ENCODE measurements around the gene PLPP4. TPM values are rescaled to one million over a fixed set of nuclear protein-coding genes. Genes with fewer than 3 reads are reported as not detected.

PLPP4 gene
- total and polyA plus RNA-seq, 10 of the 15 experiments (the other 5 are each of a cell fraction or from before 2014, with no cell fraction given) = 0.08 to 3.1 (median 0.26) TPM; not detected in 3

DNA sequence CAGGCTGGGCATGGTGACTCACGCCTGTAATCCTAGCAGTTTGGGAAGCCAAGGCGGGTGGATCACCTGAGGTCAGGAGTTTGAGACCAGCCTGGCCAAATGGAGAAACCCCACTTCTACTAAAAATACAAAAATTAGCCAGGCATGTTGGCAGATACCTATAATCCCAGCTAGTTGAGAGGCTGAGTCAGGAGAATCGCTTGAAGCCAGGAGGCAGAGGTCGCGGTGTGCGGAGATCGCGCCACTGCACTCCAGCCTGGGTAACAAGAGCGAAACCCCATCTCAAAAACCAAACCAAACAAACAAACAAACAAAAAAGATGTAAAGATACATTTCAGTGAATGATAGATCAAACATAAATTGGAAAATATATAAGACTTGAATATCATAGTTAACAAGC is 105.9 kb downstream of the PLPP4 start:
- 69% methylated on average over 9 of the region's 9 CpGs for WGBS (ENCODE audit: insufficient coverage, insufficient replicate concordance, low lambda C conversion rate, missing lambda C conversion rate)
- DNase-seq (ENCODE audit: low read depth, low spot score) (no peak), ATAC-seq (no peak), FAIRE-seq (no peak)
- Histone ChIP-seq H3K9me3 (replicated peaks; ENCODE audit: control insufficient read depth, insufficient read depth, low read length) (no peaks in the 10 kb centered on the region), H3K4me2 (ENCODE audit: control insufficient read depth, insufficient read depth) (no peak overlapping the region), H3K4me3 (no peak overlapping the region), H3K9ac (ENCODE audit: control insufficient read depth, insufficient read depth, low read length) (no peak overlapping the region), H3K27ac (ENCODE audit: control insufficient read depth, insufficient read depth) (no peak overlapping the region), H2AFZ (ENCODE audit: control insufficient read depth, low read depth, low read length) (no peak overlapping the region), H4K20me1 (ENCODE audit: control insufficient read depth, insufficient read depth) (no peaks in the 10 kb centered on the region), H3K79me2 (ENCODE audit: control insufficient read depth, insufficient read depth, low read length) (no peaks in the 10 kb centered on the region), H3K4me1 (ENCODE audit: control insufficient read depth, insufficient read depth, low read length) (no peaks in the 10 kb centered on the region), H3K27me3 (replicated peaks in 1 of 2; ENCODE audit: control insufficient read depth in 2 of 2, insufficient read depth in 2 of 2, low read length in 1 of 2) (no peaks in the 10 kb centered on the region), H3K36me3 (ENCODE audit: control insufficient read depth in 2 of 2, insufficient read depth in 2 of 2, low read length in 1 of 2) (no peaks in the 10 kb centered on the region)
- ChIA-PET SMC1A (ENCODE audit: uncharacterized antibody, unreplicated experiment) (no interaction called here), RAD21 (ENCODE audit: unreplicated experiment) (no interaction called here), POLR2A (no interaction called here), CTCF (no interaction called here)
- in situ Hi-C loops (cut with MboI) = no loop called here
- TF ChIP-seq SUZ12 (IDR thresholded peaks at IDR 0.05; ENCODE audit: unreplicated experiment) (no peak), SREBF2 (IDR thresholded peaks at IDR 0.05; ENCODE audit: low read length) (no peak), RAD21 (IDR thresholded peaks at IDR 0.05; ENCODE audit: insufficient read depth, low read depth, low read length) (no peak), BACH1 (IDR thresholded peaks at IDR 0.05; ENCODE audit: borderline replicate concordance) (no peak), RFX5 (IDR thresholded peaks at IDR 0.05; ENCODE audit: low read depth, low read length) (no peak), KAT2A (conservative IDR thresholded peaks at IDR 0.05; ENCODE audit: control insufficient read depth, low read depth, low read length) (no peak), MTA3 (IDR thresholded peaks at IDR 0.05; ENCODE audit: borderline replicate concordance, low read length) (no peak), SPI1 (IDR thresholded peaks at IDR 0.05; ENCODE audit: borderline replicate concordance, insufficient read depth, low read depth, low read length) (no peak), CREB1 (IDR thresholded peaks at IDR 0.05; ENCODE audit: low read depth) (no peak), BMI1 (IDR thresholded peaks at IDR 0.05; ENCODE audit: borderline replicate concordance) (no peak), CBX3 (IDR thresholded peaks at IDR 0.05; ENCODE audit: borderline replicate concordance, low read depth) (no peak)
- TF ChIP-seq, protein P1, sequence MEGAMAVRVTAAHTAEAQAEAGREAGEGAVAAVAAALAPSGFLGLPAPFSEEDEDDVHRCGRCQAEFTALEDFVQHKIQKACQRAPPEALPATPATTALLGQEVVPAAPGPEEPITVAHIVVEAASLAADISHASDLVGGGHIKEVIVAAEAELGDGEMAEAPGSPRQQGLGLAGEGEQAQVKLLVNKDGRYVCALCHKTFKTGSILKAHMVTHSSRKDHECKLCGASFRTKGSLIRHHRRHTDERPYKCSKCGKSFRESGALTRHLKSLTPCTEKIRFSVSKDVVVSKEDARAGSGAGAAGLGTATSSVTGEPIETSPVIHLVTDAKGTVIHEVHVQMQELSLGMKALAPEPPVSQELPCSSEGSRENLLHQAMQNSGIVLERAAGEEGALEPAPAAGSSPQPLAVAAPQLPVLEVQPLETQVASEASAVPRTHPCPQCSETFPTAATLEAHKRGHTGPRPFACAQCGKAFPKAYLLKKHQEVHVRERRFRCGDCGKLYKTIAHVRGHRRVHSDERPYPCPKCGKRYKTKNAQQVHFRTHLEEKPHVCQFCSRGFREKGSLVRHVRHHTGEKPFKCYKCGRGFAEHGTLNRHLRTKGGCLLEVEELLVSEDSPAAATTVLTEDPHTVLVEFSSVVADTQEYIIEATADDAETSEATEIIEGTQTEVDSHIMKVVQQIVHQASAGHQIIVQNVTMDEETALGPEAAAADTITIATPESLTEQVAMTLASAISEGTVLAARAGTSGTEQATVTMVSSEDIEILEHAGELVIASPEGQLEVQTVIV (IDR thresholded peaks at IDR 0.05; ENCODE audit: borderline replicate concordance, partially characterized antibody) = no peak
- TF ChIP-seq, protein P2, sequence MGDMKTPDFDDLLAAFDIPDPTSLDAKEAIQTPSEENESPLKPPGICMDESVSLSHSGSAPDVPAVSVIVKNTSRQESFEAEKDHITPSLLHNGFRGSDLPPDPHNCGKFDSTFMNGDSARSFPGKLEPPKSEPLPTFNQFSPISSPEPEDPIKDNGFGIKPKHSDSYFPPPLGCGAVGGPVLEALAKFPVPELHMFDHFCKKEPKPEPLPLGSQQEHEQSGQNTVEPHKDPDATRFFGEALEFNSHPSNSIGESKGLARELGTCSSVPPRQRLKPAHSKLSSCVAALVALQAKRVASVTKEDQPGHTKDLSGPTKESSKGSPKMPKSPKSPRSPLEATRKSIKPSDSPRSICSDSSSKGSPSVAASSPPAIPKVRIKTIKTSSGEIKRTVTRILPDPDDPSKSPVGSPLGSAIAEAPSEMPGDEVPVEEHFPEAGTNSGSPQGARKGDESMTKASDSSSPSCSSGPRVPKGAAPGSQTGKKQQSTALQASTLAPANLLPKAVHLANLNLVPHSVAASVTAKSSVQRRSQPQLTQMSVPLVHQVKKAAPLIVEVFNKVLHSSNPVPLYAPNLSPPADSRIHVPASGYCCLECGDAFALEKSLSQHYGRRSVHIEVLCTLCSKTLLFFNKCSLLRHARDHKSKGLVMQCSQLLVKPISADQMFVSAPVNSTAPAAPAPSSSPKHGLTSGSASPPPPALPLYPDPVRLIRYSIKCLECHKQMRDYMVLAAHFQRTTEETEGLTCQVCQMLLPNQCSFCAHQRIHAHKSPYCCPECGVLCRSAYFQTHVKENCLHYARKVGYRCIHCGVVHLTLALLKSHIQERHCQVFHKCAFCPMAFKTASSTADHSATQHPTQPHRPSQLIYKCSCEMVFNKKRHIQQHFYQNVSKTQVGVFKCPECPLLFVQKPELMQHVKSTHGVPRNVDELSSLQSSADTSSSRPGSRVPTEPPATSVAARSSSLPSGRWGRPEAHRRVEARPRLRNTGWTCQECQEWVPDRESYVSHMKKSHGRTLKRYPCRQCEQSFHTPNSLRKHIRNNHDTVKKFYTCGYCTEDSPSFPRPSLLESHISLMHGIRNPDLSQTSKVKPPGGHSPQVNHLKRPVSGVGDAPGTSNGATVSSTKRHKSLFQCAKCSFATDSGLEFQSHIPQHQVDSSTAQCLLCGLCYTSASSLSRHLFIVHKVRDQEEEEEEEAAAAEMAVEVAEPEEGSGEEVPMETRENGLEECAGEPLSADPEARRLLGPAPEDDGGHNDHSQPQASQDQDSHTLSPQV (IDR thresholded peaks at IDR 0.05) = no peak
- TF ChIP-seq, protein P3, sequence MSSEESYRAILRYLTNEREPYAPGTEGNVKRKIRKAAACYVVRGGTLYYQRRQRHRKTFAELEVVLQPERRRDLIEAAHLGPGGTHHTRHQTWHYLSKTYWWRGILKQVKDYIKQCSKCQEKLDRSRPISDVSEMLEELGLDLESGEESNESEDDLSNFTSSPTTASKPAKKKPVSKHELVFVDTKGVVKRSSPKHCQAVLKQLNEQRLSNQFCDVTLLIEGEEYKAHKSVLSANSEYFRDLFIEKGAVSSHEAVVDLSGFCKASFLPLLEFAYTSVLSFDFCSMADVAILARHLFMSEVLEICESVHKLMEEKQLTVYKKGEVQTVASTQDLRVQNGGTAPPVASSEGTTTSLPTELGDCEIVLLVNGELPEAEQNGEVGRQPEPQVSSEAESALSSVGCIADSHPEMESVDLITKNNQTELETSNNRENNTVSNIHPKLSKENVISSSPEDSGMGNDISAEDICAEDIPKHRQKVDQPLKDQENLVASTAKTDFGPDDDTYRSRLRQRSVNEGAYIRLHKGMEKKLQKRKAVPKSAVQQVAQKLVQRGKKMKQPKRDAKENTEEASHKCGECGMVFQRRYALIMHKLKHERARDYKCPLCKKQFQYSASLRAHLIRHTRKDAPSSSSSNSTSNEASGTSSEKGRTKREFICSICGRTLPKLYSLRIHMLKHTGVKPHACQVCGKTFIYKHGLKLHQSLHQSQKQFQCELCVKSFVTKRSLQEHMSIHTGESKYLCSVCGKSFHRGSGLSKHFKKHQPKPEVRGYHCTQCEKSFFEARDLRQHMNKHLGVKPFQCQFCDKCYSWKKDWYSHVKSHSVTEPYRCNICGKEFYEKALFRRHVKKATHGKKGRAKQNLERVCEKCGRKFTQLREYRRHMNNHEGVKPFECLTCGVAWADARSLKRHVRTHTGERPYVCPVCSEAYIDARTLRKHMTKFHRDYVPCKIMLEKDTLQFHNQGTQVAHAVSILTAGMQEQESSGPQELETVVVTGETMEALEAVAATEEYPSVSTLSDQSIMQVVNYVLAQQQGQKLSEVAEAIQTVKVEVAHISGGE (CRISPR knock-in tag; IDR thresholded peaks at IDR 0.05) = no peak
- BruUV-seq (replicated peaks) = no TSS peak
- intact Hi-C loops (cut with micrococcal nuclease; ENCODE audit: unreplicated experiment) = no loop called here

Measured in GM12878 (cell line).